HEK293 (cell line): Measurements from ENCODE around the gene MITF.

Experiments used
- CTCF ChIP-seq: fragments of 450-650 bp; formaldehyde crosslinking; IDR thresholded peaks from 2 replicates; pipeline ENCODE4 v1.5.1; 2016; ENCODE audit warnings: missing biosample characterization, missing genetic modification characterization
- ZFHX2 ChIP-seq: fragments of 450-650 bp; formaldehyde crosslinking; conservative IDR thresholded peaks from 2 replicates; pipeline ENCODE4 v1.5.1; 2016; ENCODE audit warnings: missing biosample characterization, missing genetic modification characterization
- ZNF274 ChIP-seq, 2 experiments: fragments of 200-500 bp in 1 of 2; fragments of 450-650 bp in 1 of 2; sonication (Bioruptor generic) in 1 of 2; formaldehyde crosslinking in 1 of 2; IDR thresholded peaks; 2 replicates each; pipeline versions ENCODE4 v1.5.1 to v1.6.1; 2014 to 2016; ENCODE audit warnings: borderline replicate concordance in 1 of 2, inconsistent platforms in 1 of 2, low read length in 1 of 2, missing biosample characterization in 1 of 2, missing genetic modification characterization in 1 of 2
- ZNF324 ChIP-seq: fragments of 450-650 bp; formaldehyde crosslinking; IDR thresholded peaks from 2 replicates; pipeline ENCODE4 v1.5.1; 2016; ENCODE audit warnings: missing biosample characterization, missing genetic modification characterization
- ZNF670 ChIP-seq: fragments of 450-650 bp; formaldehyde crosslinking; IDR thresholded peaks from 2 replicates; pipeline ENCODE4 v1.5.1; 2016; ENCODE audit warnings: missing biosample characterization, missing genetic modification characterization, low read depth

GRCh38 chr3:69872783-69873378 lies 133.6 kb downstream of the MITF start:
- TF ChIP-seq CTCF (tag by site-specific recombination) (no peak), ZNF670 (tag by site-specific recombination) (no peak), ZNF324 (tag by site-specific recombination) (no peak), ZFHX2 (tag by site-specific recombination) (no peak), ZNF274 (IDR thresholded peaks at IDR 0.05; ENCODE audit: low read length) (no peak), ZNF274 (tag by site-specific recombination; IDR thresholded peaks at IDR 0.05; ENCODE audit: borderline replicate concordance) (no peak)
